IPS-18a (cell line): ENCODE data around the gene DIAPH3.

ENCODE experiments used
- H3K27ac ChIP-seq: one replicate; pipeline ENCODE4 v1.5.1; 2013; ENCODE audit warnings: low read length
- H3K27me3 ChIP-seq: one replicate; pipeline ENCODE4 v1.6.1; 2013; ENCODE audit warnings: mild to moderate bottlenecking, low read length; ENCODE audit not compliant: control insufficient read depth, insufficient read depth
- H3K36me3 ChIP-seq: one replicate; pipeline ENCODE4 v1.6.1; 2013; ENCODE audit warnings: low read depth, low read length; ENCODE audit not compliant: control insufficient read depth
- H3K4me1 ChIP-seq: one replicate; pipeline ENCODE4 v1.6.1; 2013; ENCODE audit warnings: low read depth, low read length; ENCODE audit not compliant: control insufficient read depth
- H3K4me3 ChIP-seq: one replicate; pipeline ENCODE4 v1.5.1; 2013; ENCODE audit warnings: low read length
- H3K9ac ChIP-seq: one replicate; pipeline ENCODE4 v1.6.1; 2013; ENCODE audit warnings: mild to moderate bottlenecking, low read length, moderate library complexity
- H3K9me3 ChIP-seq: one replicate; pipeline ENCODE4 v1.6.1; 2013; ENCODE audit warnings: low read depth, low read length; ENCODE audit not compliant: control insufficient read depth

The DIAPH3 gene

DNA sequence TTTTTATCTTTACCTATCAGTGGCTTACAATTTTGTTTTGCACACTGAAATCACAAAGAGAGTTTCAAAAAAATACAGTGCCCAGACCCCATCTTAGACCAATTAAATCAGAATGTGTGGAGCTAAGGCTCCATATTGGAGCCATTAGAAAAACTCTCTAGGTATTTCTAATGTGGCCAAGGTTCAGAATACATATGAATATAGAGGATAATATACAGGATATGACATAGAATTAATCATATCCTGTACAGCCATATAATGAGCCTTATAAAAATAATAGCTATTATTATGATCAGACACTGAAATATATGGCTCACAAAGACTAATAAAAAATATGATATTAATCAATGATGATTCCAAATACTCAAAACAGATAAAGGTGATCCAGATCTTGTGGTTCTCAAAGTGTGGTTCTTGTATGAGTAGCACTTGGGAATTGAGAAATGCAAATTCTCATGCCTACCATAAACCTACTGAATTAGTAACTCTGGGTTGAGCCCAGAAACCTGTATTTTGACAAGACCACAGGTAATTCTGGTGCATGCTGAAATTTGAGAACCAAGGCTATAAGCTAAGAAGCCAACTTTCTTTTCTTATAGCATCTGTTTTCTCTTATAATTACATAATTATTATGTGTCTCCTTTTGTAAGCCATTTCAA lies 408.0 kb downstream of the DIAPH3 start:
- Histone ChIP-seq H3K9ac (no peak overlapping the region), H3K9me3 (no peaks in the 10 kb centered on the region), H3K4me3 (no peak overlapping the region), H3K36me3 (no peaks in the 10 kb centered on the region), H3K27me3 (no peaks in the 10 kb centered on the region), H3K27ac (no peak overlapping the region), H3K4me1 (peaks cover 15% of the 10 kb centered on the region)

GRCh38 chr13:59754411-59754810 lies 409.3 kb downstream of the DIAPH3 start:
- Histone ChIP-seq H3K4me1 (peaks cover 26% of the 10 kb centered on the region), H3K27ac (no peak overlapping the region), H3K9me3 (no peaks in the 10 kb centered on the region), H3K36me3 (no peaks in the 10 kb centered on the region), H3K4me3 (no peak overlapping the region), H3K9ac (no peak overlapping the region), H3K27me3 (no peaks in the 10 kb centered on the region)

- peak overlapping the region; percentile 75 for H3K9ac ChIP-seq
Measured at GRCh38 chr13:59750860-59751259, 412.9 kb downstream of the DIAPH3 start.

GRCh38 chr13:59748046-59748445 lies 415.7 kb downstream of the DIAPH3 start:
- H3K4me1 ChIP-seq: peaks cover 46% of the 10 kb centered on the region
- H3K9ac ChIP-seq: no peak overlapping the region
- H3K36me3 ChIP-seq: no peaks in the 10 kb centered on the region
- no peaks in the 10 kb centered on the region for H3K9me3 ChIP-seq
- no peak overlapping the region for H3K4me3 ChIP-seq
- H3K27ac ChIP-seq: no peak overlapping the region
- H3K27me3 ChIP-seq: no peaks in the 10 kb centered on the region

More at GRCh38 chr13:59750860-59751259, 412.9 kb downstream of the DIAPH3 start:
- Histone ChIP-seq H3K4me3 (peak overlapping the region; percentile 50), H3K27me3 (no peaks in the 10 kb centered on the region), H3K9me3 (no peaks in the 10 kb centered on the region), H3K4me1 (peaks cover 26% of the 10 kb centered on the region), H3K36me3 (no peaks in the 10 kb centered on the region), H3K27ac (peak overlapping the region; percentile 89)

DNA sequence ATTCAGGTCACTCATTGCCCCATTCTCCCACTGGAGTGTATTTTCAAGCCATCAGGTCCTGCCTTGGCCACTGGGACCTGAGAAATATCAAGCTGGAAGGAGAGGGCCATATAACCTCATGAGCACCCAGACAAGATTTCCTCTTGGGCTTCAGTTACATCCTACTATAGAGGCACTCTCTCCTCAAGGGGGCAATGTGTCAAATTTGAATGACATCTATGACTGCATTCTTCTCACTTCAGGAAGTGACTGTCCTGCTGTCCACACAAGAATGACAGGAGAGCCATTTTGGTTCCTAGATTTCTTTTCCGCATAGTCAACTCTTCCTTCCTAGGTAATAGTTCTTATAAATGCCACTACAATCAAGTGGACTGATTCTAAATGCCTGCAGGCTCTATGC lies 416.2 kb downstream of the DIAPH3 start:
- no peaks in the 10 kb centered on the region for H3K27me3 ChIP-seq
- no peak overlapping the region for H3K27ac ChIP-seq
- peaks cover 46% of the 10 kb centered on the region for H3K4me1 ChIP-seq
- H3K9me3 ChIP-seq: no peaks in the 10 kb centered on the region
- no peaks in the 10 kb centered on the region for H3K36me3 ChIP-seq
- no peak overlapping the region for H3K9ac ChIP-seq
- H3K4me3 ChIP-seq: no peak overlapping the region

GRCh38 chr13:59746291-59746962 lies 417.3 kb downstream of the DIAPH3 start:
- H3K27me3 ChIP-seq: no peaks in the 10 kb centered on the region
- peaks cover 42% of the 10 kb centered on the region for H3K4me1 ChIP-seq
- no peak overlapping the region for H3K27ac ChIP-seq
- H3K36me3 ChIP-seq: no peaks in the 10 kb centered on the region
- H3K4me3 ChIP-seq: no peak overlapping the region
- no peaks in the 10 kb centered on the region for H3K9me3 ChIP-seq
- H3K9ac ChIP-seq: no peak overlapping the region

- Histone ChIP-seq H3K9ac (no peak overlapping the region), H3K27ac (no peak overlapping the region)
Measured at GRCh38 chr13:59745392-59745788, 418.3 kb downstream of the DIAPH3 start.

DNA sequence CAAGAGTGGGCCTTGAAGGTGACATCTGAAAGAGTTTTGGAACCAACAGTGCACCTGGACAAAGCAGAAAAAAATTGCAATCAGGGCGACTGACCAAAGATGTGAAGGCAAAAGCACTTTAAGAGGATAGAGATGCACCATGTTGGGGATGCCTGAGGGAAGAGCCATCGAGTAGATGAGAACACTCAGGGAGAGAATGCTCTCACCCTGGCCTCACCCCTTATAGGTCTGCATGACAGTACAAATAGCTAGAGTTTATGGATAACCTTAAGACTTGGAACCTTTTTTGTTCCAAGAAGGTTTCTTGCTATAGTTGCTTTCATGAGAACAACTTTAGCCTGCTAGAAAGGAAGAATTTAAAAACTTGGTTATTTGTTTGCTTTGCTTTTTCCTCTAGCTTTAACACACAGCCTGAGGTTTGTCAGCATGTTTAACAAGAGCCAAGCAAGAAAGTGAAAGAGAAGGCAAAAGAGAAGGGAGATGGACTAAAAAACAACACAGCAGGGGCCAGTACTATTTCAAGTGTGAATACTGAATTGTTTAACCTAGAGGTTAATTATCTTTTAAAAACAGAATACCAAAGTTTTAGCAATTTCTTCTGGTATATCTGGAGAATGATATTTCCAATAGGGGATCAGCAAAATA lies 418.9 kb downstream of the DIAPH3 start:
- Histone ChIP-seq H3K9me3 (no peaks in the 10 kb centered on the region), H3K4me3 (no peak overlapping the region), H3K9ac (no peak overlapping the region), H3K36me3 (no peaks in the 10 kb centered on the region), H3K27me3 (no peaks in the 10 kb centered on the region), H3K4me1 (peaks cover 26% of the 10 kb centered on the region), H3K27ac (no peak overlapping the region)

More at GRCh38 chr13:59745392-59745788, 418.3 kb downstream of the DIAPH3 start:
- no peaks in the 10 kb centered on the region for H3K36me3 ChIP-seq
- no peak overlapping the region for H3K4me3 ChIP-seq
- no peaks in the 10 kb centered on the region for H3K9me3 ChIP-seq
- no peaks in the 10 kb centered on the region for H3K27me3 ChIP-seq
- H3K4me1 ChIP-seq: peaks cover 31% of the 10 kb centered on the region

GRCh38 chr13:59743195-59743594 lies 420.5 kb downstream of the DIAPH3 start:
- Histone ChIP-seq H3K27ac (no peak overlapping the region), H3K4me3 (no peak overlapping the region), H3K9me3 (no peaks in the 10 kb centered on the region), H3K36me3 (no peaks in the 10 kb centered on the region), H3K4me1 (peaks cover 24% of the 10 kb centered on the region), H3K9ac (no peak overlapping the region), H3K27me3 (no peaks in the 10 kb centered on the region)

DNA sequence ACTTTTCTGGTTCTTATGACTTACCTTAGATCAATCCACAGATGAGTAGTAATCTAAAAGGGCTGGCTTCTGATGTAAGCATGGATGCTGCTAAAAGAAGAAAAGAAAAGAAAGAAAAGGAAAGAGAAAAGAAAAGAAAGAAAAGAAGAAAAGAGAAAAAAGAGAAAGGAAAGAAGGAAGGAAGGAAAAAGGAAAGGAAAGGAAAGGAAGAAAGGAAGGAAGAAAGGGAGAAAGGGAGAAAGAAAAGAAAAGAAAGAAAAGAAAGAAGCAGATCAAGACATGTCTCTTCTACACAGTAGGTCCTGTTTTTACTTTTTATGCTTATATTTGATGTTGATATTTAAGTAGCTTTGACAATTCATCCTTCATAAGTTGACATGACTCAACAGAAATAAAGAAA lies 421.3 kb downstream of the DIAPH3 start:
- Histone ChIP-seq H3K27me3 (no peaks in the 10 kb centered on the region), H3K36me3 (no peaks in the 10 kb centered on the region), H3K4me1 (peaks cover 24% of the 10 kb centered on the region), H3K4me3 (no peak overlapping the region), H3K9me3 (no peaks in the 10 kb centered on the region), H3K27ac (no peak overlapping the region), H3K9ac (no peak overlapping the region)

- H3K4me3 ChIP-seq: no peak overlapping the region
- H3K9ac ChIP-seq: no peak overlapping the region
- H3K27me3 ChIP-seq: no peaks in the 10 kb centered on the region
- no peak overlapping the region for H3K27ac ChIP-seq
- no peaks in the 10 kb centered on the region for H3K36me3 ChIP-seq
- no peaks in the 10 kb centered on the region for H3K9me3 ChIP-seq
- peaks cover 7% of the 10 kb centered on the region for H3K4me1 ChIP-seq
Measured at GRCh38 chr13:59738921-59739320, 424.8 kb downstream of the DIAPH3 start.
